ENCODE data around the gene IFITM1.

DNA sequence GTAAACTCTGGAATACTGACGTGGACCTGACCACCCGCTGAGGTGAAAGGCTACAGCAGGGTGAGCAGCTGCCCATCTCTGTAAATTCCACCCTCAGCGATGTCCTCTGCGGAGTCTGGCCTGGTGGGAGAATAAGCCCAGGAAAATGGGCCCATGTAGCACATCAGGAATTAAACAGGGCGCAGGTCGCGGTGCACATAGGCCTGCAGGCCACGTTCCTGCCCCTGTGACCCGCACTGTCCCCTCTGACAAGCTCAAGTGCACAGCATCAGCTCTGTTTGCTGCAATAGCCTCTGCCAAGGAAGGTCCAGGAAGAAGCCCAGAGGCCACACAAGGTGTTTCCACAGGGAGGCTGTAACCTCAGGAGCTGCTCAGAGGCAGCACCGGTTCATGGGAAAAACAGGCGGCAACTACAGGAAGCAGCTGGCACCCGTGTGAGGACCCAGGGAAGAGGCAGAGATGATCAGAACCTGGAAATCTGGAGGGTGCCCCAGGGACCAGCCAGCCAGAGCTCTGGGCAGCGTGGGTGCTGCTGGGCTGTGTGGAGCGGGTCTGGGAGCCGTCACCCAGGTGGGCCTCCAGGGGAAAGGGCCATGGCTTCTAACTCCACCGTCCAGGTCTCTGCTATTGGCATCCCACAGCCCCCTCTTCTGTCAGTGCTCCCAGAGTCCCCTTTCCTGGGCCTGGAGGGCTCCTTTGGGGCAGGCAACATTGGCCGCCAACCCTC, 7.0 kb upstream of the IFITM1 start:
- no peak for TF ChIP-seq EZH2 (IDR thresholded peaks at IDR 0.05; ENCODE audit: low read length, missing control alignments)
- TF ChIP-seq, protein P1, sequence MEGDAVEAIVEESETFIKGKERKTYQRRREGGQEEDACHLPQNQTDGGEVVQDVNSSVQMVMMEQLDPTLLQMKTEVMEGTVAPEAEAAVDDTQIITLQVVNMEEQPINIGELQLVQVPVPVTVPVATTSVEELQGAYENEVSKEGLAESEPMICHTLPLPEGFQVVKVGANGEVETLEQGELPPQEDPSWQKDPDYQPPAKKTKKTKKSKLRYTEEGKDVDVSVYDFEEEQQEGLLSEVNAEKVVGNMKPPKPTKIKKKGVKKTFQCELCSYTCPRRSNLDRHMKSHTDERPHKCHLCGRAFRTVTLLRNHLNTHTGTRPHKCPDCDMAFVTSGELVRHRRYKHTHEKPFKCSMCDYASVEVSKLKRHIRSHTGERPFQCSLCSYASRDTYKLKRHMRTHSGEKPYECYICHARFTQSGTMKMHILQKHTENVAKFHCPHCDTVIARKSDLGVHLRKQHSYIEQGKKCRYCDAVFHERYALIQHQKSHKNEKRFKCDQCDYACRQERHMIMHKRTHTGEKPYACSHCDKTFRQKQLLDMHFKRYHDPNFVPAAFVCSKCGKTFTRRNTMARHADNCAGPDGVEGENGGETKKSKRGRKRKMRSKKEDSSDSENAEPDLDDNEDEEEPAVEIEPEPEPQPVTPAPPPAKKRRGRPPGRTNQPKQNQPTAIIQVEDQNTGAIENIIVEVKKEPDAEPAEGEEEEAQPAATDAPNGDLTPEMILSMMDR (conservative IDR thresholded peaks at IDR 0.05 in 1 of 2, IDR thresholded peaks at IDR 0.05 in 1 of 2; ENCODE audit: low read depth in 1 of 2, low read length in 2 of 2): no peak

All from fibroblast of lung (primary cell).